ENCODE measurements around the gene APLNR.

DNA sequence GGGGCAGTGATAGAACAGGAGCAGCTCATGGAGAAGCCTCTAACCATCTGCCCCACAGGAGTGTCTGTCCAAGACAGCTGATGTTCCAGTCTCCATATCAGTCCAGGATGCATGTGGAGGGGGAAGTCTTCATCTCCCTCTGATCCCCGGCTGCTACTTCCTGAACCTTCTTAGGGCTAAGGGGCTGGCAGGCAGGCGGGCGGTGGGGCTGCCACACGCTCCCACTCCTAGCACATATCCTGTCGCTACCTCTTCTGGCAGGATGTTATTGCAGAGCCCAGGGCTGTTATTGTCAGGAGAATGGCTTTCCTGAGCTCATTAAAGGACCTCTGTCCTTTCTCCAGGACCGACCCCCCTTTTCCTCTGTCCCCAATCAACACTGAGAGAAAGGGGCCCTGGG is 29.9 kb downstream of the APLNR start:
- no peak for TF ChIP-seq GATA2 (IDR thresholded peaks at IDR 0.05; ENCODE audit: low read depth, low read length)
- no peak for TF ChIP-seq GATA3 (IDR thresholded peaks at IDR 0.05; ENCODE audit: low read depth, low read length)

All from SH-SY5Y (cell line).